ENCODE measurements around the gene BBOX1. TPM values are rescaled to one million over a fixed set of nuclear protein-coding genes. Genes with fewer than 3 reads are reported as not detected.

The BBOX1 gene
- total and polyA plus RNA-seq, 2 of the 8 experiments (the other 6 are each of a cell fraction or from before 2014, with no cell fraction given) = not detected

GRCh38 chr11:27095059-27095458 is 54.4 kb downstream of the BBOX1 start:
- no peaks in the 10 kb centered on the region for H3K79me2 ChIP-seq (ENCODE audit: control insufficient read depth in 1 of 2, insufficient read depth in 2 of 2, low read length in 2 of 2)
- no peak overlapping the region for H2BK12ac ChIP-seq (ENCODE audit: low read depth, low read length)
- no peak overlapping the region for H2BK20ac ChIP-seq (ENCODE audit: low read length)
- no peaks in the 10 kb centered on the region for H3K79me1 ChIP-seq (ENCODE audit: low read depth, low read length)
- TF ChIP-seq BACH1 (IDR thresholded peaks at IDR 0.05; ENCODE audit: low read length) = no peak
- no peak for TF ChIP-seq CEBPB (IDR thresholded peaks at IDR 0.05; ENCODE audit: low read depth, low read length)
- no peak for TF ChIP-seq NRF1 (IDR thresholded peaks at IDR 0.05; ENCODE audit: low read depth, low read length)
- no peak for TF ChIP-seq RNF2 (IDR thresholded peaks at IDR 0.05; ENCODE audit: borderline replicate concordance, low read depth, low read length, missing control alignments, poor library complexity, severe bottlenecking)
- no peak for TF ChIP-seq KDM4A (IDR thresholded peaks at IDR 0.05; ENCODE audit: low read depth, low read length, severe bottlenecking)
- TF ChIP-seq TAF1 (IDR thresholded peaks at IDR 0.05; ENCODE audit: low read depth, low read length) = no peak
- H3K9me3 ChIP-seq (ENCODE audit: insufficient read depth in 2 of 2, low read depth in 1 of 2, low read length in 1 of 2) = no peaks in the 10 kb centered on the region; a peak in 1 of 4 replicates
- WGBS, 2 experiments (ENCODE audit: extremely low coverage in 1 of 2, insufficient coverage in 1 of 2, insufficient read length in 1 of 2, insufficient replicate concordance in 2 of 2, low coverage in 1 of 2, low lambda C conversion rate in 2 of 2, missing lambda C conversion rate in 1 of 2) = 80% methylated on average over 2 of the region's 2 CpGs; no CpG with 5 or more reads in 1 of the 2 experiments
- no peak overlapping the region for H3K9ac ChIP-seq (replicated peaks in 1 of 4; ENCODE audit: extremely low read depth in 1 of 4, low read depth in 3 of 4, low read length in 3 of 4)
- no peak overlapping the region for H4K5ac ChIP-seq (ENCODE audit: insufficient read length, low read depth, low read length)
- H2BK5ac ChIP-seq (ENCODE audit: low read depth, low read length) = no peak overlapping the region
- H3K27ac ChIP-seq (ENCODE audit: low read depth, low read length) = no peak overlapping the region
- no peaks in the 10 kb centered on the region for H3K36me3 ChIP-seq (ENCODE audit: control insufficient read depth in 2 of 4, insufficient read depth in 4 of 4, low read length in 3 of 4)
- H3K27me3 ChIP-seq (replicated peaks in 1 of 4; ENCODE audit: control insufficient read depth in 3 of 4, extremely low read depth in 1 of 4, insufficient read depth in 3 of 4, low read length in 3 of 4) = no peaks in the 10 kb centered on the region
- H3K4me1 ChIP-seq (replicated peaks in 1 of 4; ENCODE audit: control insufficient read depth in 3 of 4, insufficient read depth in 4 of 4, low read length in 3 of 4) = no peaks in the 10 kb centered on the region
- no peak overlapping the region for H3K18ac ChIP-seq (ENCODE audit: extremely low read depth, low read length)
- no peak for FAIRE-seq
- H3K4me3 ChIP-seq (ENCODE audit: extremely low read depth in 1 of 4, insufficient read depth in 2 of 4, low read depth in 3 of 4, low read length in 4 of 4) = no peak overlapping the region
- no peaks in the 10 kb centered on the region for H3K23me2 ChIP-seq (ENCODE audit: low read depth, low read length)
- H3K14ac ChIP-seq (ENCODE audit: insufficient read length) = no peak overlapping the region
- H4K8ac ChIP-seq (ENCODE audit: extremely low read depth, insufficient read depth, low read length) = no peak overlapping the region
- no peak overlapping the region for H4K91ac ChIP-seq (replicated peaks; ENCODE audit: insufficient read length, low read length)
- ChIA-PET CTCF (ENCODE audit: partially characterized antibody) (no interaction called here), POLR2A (ENCODE audit: partially characterized antibody) (no interaction called here)
- H3K23ac ChIP-seq (ENCODE audit: insufficient read length) = no peak overlapping the region
- H3K4ac ChIP-seq (replicated peaks; ENCODE audit: insufficient read length, low read depth, low read length) = no peak overlapping the region
- H2BK120ac ChIP-seq (replicated peaks; ENCODE audit: low read depth, low read length) = no peak overlapping the region
- no peak overlapping the region for H2AFZ ChIP-seq (ENCODE audit: low read length)
- H3K56ac ChIP-seq (replicated peaks; ENCODE audit: insufficient read length, low read depth, low read length) = no peak overlapping the region
- no peak overlapping the region for H3K4me2 ChIP-seq (ENCODE audit: insufficient read depth in 1 of 2, low read depth in 2 of 2, low read length in 2 of 2)
- H2AK5ac ChIP-seq (ENCODE audit: low read depth, low read length) = no peak overlapping the region
- DNase-seq (ENCODE audit: low read depth in 1 of 2, low spot score in 2 of 2) = no peak
- H4K20me1 ChIP-seq (replicated peaks in 1 of 2; ENCODE audit: control insufficient read depth in 1 of 2, insufficient read depth in 2 of 2, low read length in 2 of 2) = no peaks in the 10 kb centered on the region
- no peak overlapping the region for H2BK15ac ChIP-seq (ENCODE audit: low read length)

Data from H1 (cell line).